Endothelial cell of umbilical vein (primary cell): ENCODE results near the gene USP6NL.

Source experiments
- EZH2 ChIP-seq: IDR thresholded peaks from 2 replicates; pipeline ENCODE4 v1.6.1; 2012; ENCODE audit warnings: borderline replicate concordance, low read depth, mild to moderate bottlenecking, moderate library complexity, low read length, inconsistent platforms; ENCODE audit not compliant: severe bottlenecking
- POLR2A ChIP-seq: IDR thresholded peaks from 2 replicates; pipeline ENCODE4 v1.6.1; 2012; ENCODE audit warnings: low read depth, mild to moderate bottlenecking, control low read depth, low read length
- TF ChIP-seq, protein P1 (sequence below), 2 donors: IDR thresholded peaks; 1 replicate in 1 of 2; 2 replicates in 1 of 2; pipeline ENCODE4 v1.5.1; 2011; ENCODE audit warnings: low read length in 2 of 2, mild to moderate bottlenecking in 2 of 2, moderate library complexity in 2 of 2, control low read depth in 1 of 2, inconsistent platforms in 1 of 2, low read depth in 1 of 2; ENCODE audit not compliant: insufficient read depth in 1 of 2; ENCODE audit errors: extremely low read depth in 1 of 2

DNA sequence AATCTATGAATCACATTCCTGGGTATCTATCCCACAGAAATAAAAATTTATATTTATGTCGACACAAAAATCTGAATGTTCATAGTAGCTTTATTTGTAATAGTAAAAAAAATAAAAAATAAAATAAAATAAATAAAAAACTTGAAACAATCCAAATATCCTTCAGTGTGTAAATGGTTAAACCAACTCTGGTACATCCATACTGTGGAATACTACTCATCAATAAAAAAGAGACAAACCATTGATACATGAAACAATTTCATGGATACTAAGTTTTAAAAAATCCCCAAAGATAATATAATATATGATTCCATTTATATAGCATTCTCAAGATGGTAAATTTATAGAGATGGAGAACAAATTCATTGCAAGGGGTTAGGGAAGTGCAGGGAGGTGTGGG lies 48.6 kb downstream of the USP6NL start:
- TF ChIP-seq, protein P1, sequence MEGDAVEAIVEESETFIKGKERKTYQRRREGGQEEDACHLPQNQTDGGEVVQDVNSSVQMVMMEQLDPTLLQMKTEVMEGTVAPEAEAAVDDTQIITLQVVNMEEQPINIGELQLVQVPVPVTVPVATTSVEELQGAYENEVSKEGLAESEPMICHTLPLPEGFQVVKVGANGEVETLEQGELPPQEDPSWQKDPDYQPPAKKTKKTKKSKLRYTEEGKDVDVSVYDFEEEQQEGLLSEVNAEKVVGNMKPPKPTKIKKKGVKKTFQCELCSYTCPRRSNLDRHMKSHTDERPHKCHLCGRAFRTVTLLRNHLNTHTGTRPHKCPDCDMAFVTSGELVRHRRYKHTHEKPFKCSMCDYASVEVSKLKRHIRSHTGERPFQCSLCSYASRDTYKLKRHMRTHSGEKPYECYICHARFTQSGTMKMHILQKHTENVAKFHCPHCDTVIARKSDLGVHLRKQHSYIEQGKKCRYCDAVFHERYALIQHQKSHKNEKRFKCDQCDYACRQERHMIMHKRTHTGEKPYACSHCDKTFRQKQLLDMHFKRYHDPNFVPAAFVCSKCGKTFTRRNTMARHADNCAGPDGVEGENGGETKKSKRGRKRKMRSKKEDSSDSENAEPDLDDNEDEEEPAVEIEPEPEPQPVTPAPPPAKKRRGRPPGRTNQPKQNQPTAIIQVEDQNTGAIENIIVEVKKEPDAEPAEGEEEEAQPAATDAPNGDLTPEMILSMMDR (IDR thresholded peaks at IDR 0.05; ENCODE audit: extremely low read depth in 1 of 2, insufficient read depth in 1 of 2, low read depth in 1 of 2, low read length in 2 of 2): no peak
- no peak for TF ChIP-seq POLR2A
- no peak for TF ChIP-seq EZH2
